ENCODE data around the gene WNT6.
"Not testable (repeated sequence)": the region's sequence is repeated elsewhere in the genome, so short reads cannot be mapped to it uniquely, and the experiment has no call there.

WNT6 gene

GRCh38 chr2:218844334-218844733 lies 15.3 kb upstream of the WNT6 start:
- not testable (repeated sequence) for H3K9ac ChIP-seq (ENCODE audit: low read depth in 1 of 2, low read length in 2 of 2); H3K36me3 ChIP-seq (ENCODE audit: control insufficient read depth in 2 of 2, insufficient read depth in 2 of 2, low read length in 2 of 2); H3K4me1 ChIP-seq (ENCODE audit: control insufficient read depth in 2 of 2, insufficient read depth in 2 of 2, low read length in 2 of 2); H3K27ac ChIP-seq (ENCODE audit: low read depth in 2 of 2, low read length in 2 of 2); H3K9me3 ChIP-seq (ENCODE audit: control insufficient read depth in 2 of 2, low read length in 2 of 2); H3K4me3 ChIP-seq (ENCODE audit: low read length in 2 of 2); H3K27me3 ChIP-seq (ENCODE audit: control insufficient read depth in 2 of 2, insufficient read depth in 2 of 2, low read length in 2 of 2)

GRCh38 chr2:218846963-218847362 lies 12.6 kb upstream of the WNT6 start:
- H3K27me3 ChIP-seq (ENCODE audit: control insufficient read depth in 2 of 2, insufficient read depth in 2 of 2, low read length in 2 of 2); H3K27ac ChIP-seq (ENCODE audit: low read depth in 2 of 2, low read length in 2 of 2); H3K36me3 ChIP-seq (ENCODE audit: control insufficient read depth in 2 of 2, insufficient read depth in 2 of 2, low read length in 2 of 2); H3K4me1 ChIP-seq (ENCODE audit: control insufficient read depth in 2 of 2, insufficient read depth in 2 of 2, low read length in 2 of 2); H3K9me3 ChIP-seq (ENCODE audit: control insufficient read depth in 2 of 2, low read length in 2 of 2); H3K9ac ChIP-seq (ENCODE audit: low read depth in 1 of 2, low read length in 2 of 2); H3K4me3 ChIP-seq (ENCODE audit: low read length in 2 of 2): not testable (repeated sequence)

- no peak overlapping the region for H3K27ac ChIP-seq (ENCODE audit: low read depth in 2 of 2, low read length in 2 of 2)
- H3K9me3 ChIP-seq (ENCODE audit: control insufficient read depth in 2 of 2, low read length in 2 of 2): no peaks in the 10 kb centered on the region
- no peaks in the 10 kb centered on the region for H3K36me3 ChIP-seq (ENCODE audit: control insufficient read depth in 2 of 2, insufficient read depth in 2 of 2, low read length in 2 of 2)
- H3K4me3 ChIP-seq (ENCODE audit: low read length in 2 of 2): no peak overlapping the region
- H3K9ac ChIP-seq (ENCODE audit: low read depth in 1 of 2, low read length in 2 of 2): no peak overlapping the region
- no peaks in the 10 kb centered on the region for H3K4me1 ChIP-seq (ENCODE audit: control insufficient read depth in 2 of 2, insufficient read depth in 2 of 2, low read length in 2 of 2)
- peaks cover 16 to 22% of the 10 kb centered on the region in 2 donors for H3K27me3 ChIP-seq (ENCODE audit: control insufficient read depth in 2 of 2, insufficient read depth in 2 of 2, low read length in 2 of 2)
These were observed 9.9 kb upstream of the WNT6 start for GRCh38 chr2:218849721-218850120.

GRCh38 chr2:218850796-218851195 lies 8.8 kb upstream of the WNT6 start:
- Histone ChIP-seq H3K4me3 (ENCODE audit: low read length in 2 of 2) (no peak overlapping the region), H3K36me3 (ENCODE audit: control insufficient read depth in 2 of 2, insufficient read depth in 2 of 2, low read length in 2 of 2) (no peaks in the 10 kb centered on the region), H3K4me1 (ENCODE audit: control insufficient read depth in 2 of 2, insufficient read depth in 2 of 2, low read length in 2 of 2) (no peaks in the 10 kb centered on the region), H3K9me3 (ENCODE audit: control insufficient read depth in 2 of 2, low read length in 2 of 2) (no peaks in the 10 kb centered on the region), H3K9ac (ENCODE audit: low read depth in 1 of 2, low read length in 2 of 2) (no peak overlapping the region), H3K27me3 (ENCODE audit: control insufficient read depth in 2 of 2, insufficient read depth in 2 of 2, low read length in 2 of 2) (peaks cover 25 to 32% of the 10 kb centered on the region in 2 donors), H3K27ac (ENCODE audit: low read depth in 2 of 2, low read length in 2 of 2) (no peak overlapping the region)

- no peaks in the 10 kb centered on the region for H3K36me3 ChIP-seq (ENCODE audit: control insufficient read depth in 2 of 2, insufficient read depth in 2 of 2, low read length in 2 of 2)
- H3K4me3 ChIP-seq (ENCODE audit: low read length in 2 of 2): no peak overlapping the region
- H3K9ac ChIP-seq (ENCODE audit: low read depth in 1 of 2, low read length in 2 of 2): no peak overlapping the region
- H3K27me3 ChIP-seq (ENCODE audit: control insufficient read depth in 2 of 2, insufficient read depth in 2 of 2, low read length in 2 of 2): peaks cover 26 to 37% of the 10 kb centered on the region in 2 donors
- no peaks in the 10 kb centered on the region for H3K4me1 ChIP-seq (ENCODE audit: control insufficient read depth in 2 of 2, insufficient read depth in 2 of 2, low read length in 2 of 2)
- no peaks in the 10 kb centered on the region for H3K9me3 ChIP-seq (ENCODE audit: control insufficient read depth in 2 of 2, low read length in 2 of 2)
- no peak overlapping the region for H3K27ac ChIP-seq (ENCODE audit: low read depth in 2 of 2, low read length in 2 of 2)
These were observed 8.3 kb upstream of the WNT6 start for GRCh38 chr2:218851286-218851685.

- peaks cover 34 to 50% of the 10 kb centered on the region in 2 donors for H3K27me3 ChIP-seq (ENCODE audit: control insufficient read depth in 2 of 2, insufficient read depth in 2 of 2, low read length in 2 of 2)
- H3K9ac ChIP-seq (ENCODE audit: low read depth in 1 of 2, low read length in 2 of 2): no peak overlapping the region
These were observed 6.5 kb upstream of the WNT6 start for GRCh38 chr2:218852911-218853667.

GRCh38 chr2:218853766-218854165 lies 5.8 kb upstream of the WNT6 start:
- H3K27me3 ChIP-seq (ENCODE audit: control insufficient read depth in 2 of 2, insufficient read depth in 2 of 2, low read length in 2 of 2): peaks cover 38 to 52% of the 10 kb centered on the region in 2 donors
- H3K36me3 ChIP-seq (ENCODE audit: control insufficient read depth in 2 of 2, insufficient read depth in 2 of 2, low read length in 2 of 2): no peaks in the 10 kb centered on the region
- no peak overlapping the region for H3K9ac ChIP-seq (ENCODE audit: low read depth in 1 of 2, low read length in 2 of 2)
- no peaks in the 10 kb centered on the region for H3K9me3 ChIP-seq (ENCODE audit: control insufficient read depth in 2 of 2, low read length in 2 of 2)
- H3K4me3 ChIP-seq (ENCODE audit: low read length in 2 of 2): no peak overlapping the region
- H3K4me1 ChIP-seq (ENCODE audit: control insufficient read depth in 2 of 2, insufficient read depth in 2 of 2, low read length in 2 of 2): no peaks in the 10 kb centered on the region
- no peak overlapping the region for H3K27ac ChIP-seq (ENCODE audit: low read depth in 2 of 2, low read length in 2 of 2)

More at GRCh38 chr2:218852911-218853667, 6.5 kb upstream of the WNT6 start:
- Histone ChIP-seq H3K4me1 (ENCODE audit: control insufficient read depth in 2 of 2, insufficient read depth in 2 of 2, low read length in 2 of 2) (no peaks in the 10 kb centered on the region), H3K4me3 (ENCODE audit: low read length in 2 of 2) (no peak overlapping the region), H3K9me3 (ENCODE audit: control insufficient read depth in 2 of 2, low read length in 2 of 2) (no peaks in the 10 kb centered on the region), H3K36me3 (ENCODE audit: control insufficient read depth in 2 of 2, insufficient read depth in 2 of 2, low read length in 2 of 2) (no peaks in the 10 kb centered on the region), H3K27ac (ENCODE audit: low read depth in 2 of 2, low read length in 2 of 2) (no peak overlapping the region)

- H3K4me1 ChIP-seq (ENCODE audit: control insufficient read depth in 2 of 2, insufficient read depth in 2 of 2, low read length in 2 of 2): no peaks in the 10 kb centered on the region
- no peaks in the 10 kb centered on the region for H3K36me3 ChIP-seq (ENCODE audit: control insufficient read depth in 2 of 2, insufficient read depth in 2 of 2, low read length in 2 of 2)
- no peak overlapping the region for H3K27ac ChIP-seq (ENCODE audit: low read depth in 2 of 2, low read length in 2 of 2)
- H3K9me3 ChIP-seq (ENCODE audit: control insufficient read depth in 2 of 2, low read length in 2 of 2): no peaks in the 10 kb centered on the region
- H3K9ac ChIP-seq (ENCODE audit: low read depth in 1 of 2, low read length in 2 of 2): no peak overlapping the region
- H3K27me3 ChIP-seq (ENCODE audit: control insufficient read depth in 2 of 2, insufficient read depth in 2 of 2, low read length in 2 of 2): peaks cover 42 to 55% of the 10 kb centered on the region in 2 donors
- H3K4me3 ChIP-seq (ENCODE audit: low read length in 2 of 2): no peak overlapping the region
These were observed 4.7 kb upstream of the WNT6 start for GRCh38 chr2:218854860-218855259.

- Histone ChIP-seq H3K27ac (ENCODE audit: low read depth in 2 of 2, low read length in 2 of 2) (no peak overlapping the region), H3K9ac (ENCODE audit: low read depth in 1 of 2, low read length in 2 of 2) (no peak overlapping the region), H3K9me3 (ENCODE audit: control insufficient read depth in 2 of 2, low read length in 2 of 2) (no peaks in the 10 kb centered on the region), H3K4me1 (ENCODE audit: control insufficient read depth in 2 of 2, insufficient read depth in 2 of 2, low read length in 2 of 2) (peaks cover 2 to 4% of the 10 kb centered on the region in 2 donors), H3K27me3 (ENCODE audit: control insufficient read depth in 2 of 2, insufficient read depth in 2 of 2, low read length in 2 of 2) (peaks cover 48 to 62% of the 10 kb centered on the region in 2 donors), H3K36me3 (ENCODE audit: control insufficient read depth in 2 of 2, insufficient read depth in 2 of 2, low read length in 2 of 2) (no peaks in the 10 kb centered on the region), H3K4me3 (ENCODE audit: low read length in 2 of 2) (no peak overlapping the region)
These were observed 4.1 kb upstream of the WNT6 start for GRCh38 chr2:218855305-218856166.

- peaks cover 54 to 68% of the 10 kb centered on the region in 2 donors for H3K27me3 ChIP-seq (ENCODE audit: control insufficient read depth in 2 of 2, insufficient read depth in 2 of 2, low read length in 2 of 2)
These were observed 3.3 kb upstream of the WNT6 start for GRCh38 chr2:218856167-218856895.

More at GRCh38 chr2:218856167-218856895, 3.3 kb upstream of the WNT6 start:
- H3K4me3 ChIP-seq (ENCODE audit: low read length in 2 of 2): no peak overlapping the region
- no peak overlapping the region for H3K9ac ChIP-seq (ENCODE audit: low read depth in 1 of 2, low read length in 2 of 2)
- no peaks in the 10 kb centered on the region for H3K9me3 ChIP-seq (ENCODE audit: control insufficient read depth in 2 of 2, low read length in 2 of 2)
- H3K4me1 ChIP-seq (ENCODE audit: control insufficient read depth in 2 of 2, insufficient read depth in 2 of 2, low read length in 2 of 2): peaks cover 2 to 4% of the 10 kb centered on the region in 2 donors
- no peak overlapping the region for H3K27ac ChIP-seq (ENCODE audit: low read depth in 2 of 2, low read length in 2 of 2)
- H3K36me3 ChIP-seq (ENCODE audit: control insufficient read depth in 2 of 2, insufficient read depth in 2 of 2, low read length in 2 of 2): no peaks in the 10 kb centered on the region
